ENCODE results near the gene LENG8. TPM values are rescaled to one million over a fixed set of nuclear protein-coding genes. Genes with fewer than 3 reads are reported as not detected.
"Not testable (repeated sequence)": the region's sequence is repeated elsewhere in the genome, so short reads cannot be mapped to it uniquely, and the experiment has no call there.

LENG8 gene
- total and polyA plus RNA-seq, 7 donors = 13.6 to 286 (median 81.3) TPM

- TF ChIP-seq, protein P1, sequence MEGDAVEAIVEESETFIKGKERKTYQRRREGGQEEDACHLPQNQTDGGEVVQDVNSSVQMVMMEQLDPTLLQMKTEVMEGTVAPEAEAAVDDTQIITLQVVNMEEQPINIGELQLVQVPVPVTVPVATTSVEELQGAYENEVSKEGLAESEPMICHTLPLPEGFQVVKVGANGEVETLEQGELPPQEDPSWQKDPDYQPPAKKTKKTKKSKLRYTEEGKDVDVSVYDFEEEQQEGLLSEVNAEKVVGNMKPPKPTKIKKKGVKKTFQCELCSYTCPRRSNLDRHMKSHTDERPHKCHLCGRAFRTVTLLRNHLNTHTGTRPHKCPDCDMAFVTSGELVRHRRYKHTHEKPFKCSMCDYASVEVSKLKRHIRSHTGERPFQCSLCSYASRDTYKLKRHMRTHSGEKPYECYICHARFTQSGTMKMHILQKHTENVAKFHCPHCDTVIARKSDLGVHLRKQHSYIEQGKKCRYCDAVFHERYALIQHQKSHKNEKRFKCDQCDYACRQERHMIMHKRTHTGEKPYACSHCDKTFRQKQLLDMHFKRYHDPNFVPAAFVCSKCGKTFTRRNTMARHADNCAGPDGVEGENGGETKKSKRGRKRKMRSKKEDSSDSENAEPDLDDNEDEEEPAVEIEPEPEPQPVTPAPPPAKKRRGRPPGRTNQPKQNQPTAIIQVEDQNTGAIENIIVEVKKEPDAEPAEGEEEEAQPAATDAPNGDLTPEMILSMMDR (IDR thresholded peaks at IDR 0.05) = no peak
- TF ChIP-seq POLR2AphosphoS5 (IDR thresholded peaks at IDR 0.05) (no peak), EP300 (IDR thresholded peaks at IDR 0.05) (no peak), POLR2A (IDR thresholded peaks at IDR 0.05) (no peak)
- DNase-seq = no peak
- H3K4me1 ChIP-seq = no peaks in the 10 kb centered on the region
Observed at GRCh38 chr19:54502518-54503048, 53.6 kb downstream of the LENG8 start, which contains the start of gene LAIR2. LAIR2 (plus strand) TSS chr19:54502831; CDS start chr19:54502919, 88 bp downstream.

DNA sequence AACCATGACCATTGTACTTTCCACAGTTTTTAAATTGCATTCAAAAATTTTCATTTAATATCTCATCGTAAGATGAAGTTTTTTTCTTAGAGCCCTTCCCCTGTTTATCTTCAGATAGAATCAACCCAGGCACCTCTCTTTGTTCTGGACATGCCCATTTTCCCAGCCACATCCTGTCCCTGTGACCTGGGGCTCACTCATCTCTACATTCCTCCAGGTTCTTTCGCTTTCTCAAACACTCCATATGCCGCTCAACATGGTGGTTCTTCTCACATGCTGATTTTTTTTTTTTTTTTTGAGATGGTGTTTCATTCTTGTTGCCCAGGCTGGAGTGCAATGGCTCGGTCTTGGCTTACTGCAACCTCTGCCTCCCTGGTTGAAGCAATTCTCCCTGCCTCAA is 56.5 kb downstream of the LENG8 start:
- intact Hi-C loops (cut with DNase I); H3K27ac ChIP-seq; H3K4me3 ChIP-seq; DNase-seq; H3K36me3 ChIP-seq; H3K9me3 ChIP-seq; H3K4me1 ChIP-seq: not testable (repeated sequence)
- H3K27me3 ChIP-seq = peaks cover 0 to 18% (median 0%) of the 10 kb centered on the region in 3 donors
- 82 to 83% methylated on average over 4 of the region's 4 CpGs for WGBS, 2 donors

More at GRCh38 chr19:54502518-54503048, 53.6 kb downstream of the LENG8 start, which contains the start of gene LAIR2:
- no peak within 1 kb of the TSS for H3K27ac ChIP-seq
- intact Hi-C loops (cut with DNase I) = no loop called here
- no peaks in the 10 kb centered on the region for H3K36me3 ChIP-seq
- WGBS, 2 donors = 63 to 75% methylated on average over 14 of the region's 14 CpGs
- H3K4me3 ChIP-seq = no peak within 1 kb of the TSS
- H3K9me3 ChIP-seq = no peaks in the 10 kb centered on the region
- H3K27me3 ChIP-seq = peaks cover 0 to 11% (median 0%) of the 10 kb centered on the region in 3 donors

DNA sequence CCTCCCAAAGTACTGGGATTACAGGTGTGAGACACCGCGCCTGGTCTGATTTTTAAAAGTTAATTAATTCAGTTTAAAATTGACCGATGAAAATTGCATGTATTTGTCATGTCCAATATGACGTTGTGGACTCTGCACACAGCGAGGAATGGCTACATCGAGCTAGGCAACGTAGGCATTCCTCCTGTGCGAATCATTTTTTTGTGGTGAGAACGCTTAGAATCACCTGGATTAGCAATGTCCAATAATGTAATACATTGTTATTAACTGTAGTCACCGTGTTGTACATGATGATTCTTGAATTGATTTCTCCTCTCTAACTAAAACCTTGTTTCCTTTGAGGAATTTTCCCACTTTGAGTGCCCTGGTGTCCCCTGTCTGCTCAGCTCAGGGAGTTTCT is 57.1 kb downstream of the LENG8 start:
- no peaks in the 10 kb centered on the region for H3K9me3 ChIP-seq
- DNase-seq = no peak
- H3K27ac ChIP-seq = no peak overlapping the region
- no peak overlapping the region for H3K4me3 ChIP-seq
- WGBS, 2 donors = 73 to 79% methylated on average over 10 of the region's 10 CpGs
- TF ChIP-seq EP300 (IDR thresholded peaks at IDR 0.05) (no peak), POLR2A (IDR thresholded peaks at IDR 0.05) (no peak), POLR2AphosphoS5 (IDR thresholded peaks at IDR 0.05) (no peak)
- TF ChIP-seq, protein P1 (IDR thresholded peaks at IDR 0.05) = no peak
- intact Hi-C loops (cut with DNase I) = no loop called here
- no peaks in the 10 kb centered on the region for H3K4me1 ChIP-seq
- peaks cover 0 to 18% (median 0%) of the 10 kb centered on the region in 3 donors for H3K27me3 ChIP-seq
- H3K36me3 ChIP-seq = no peaks in the 10 kb centered on the region

DNA sequence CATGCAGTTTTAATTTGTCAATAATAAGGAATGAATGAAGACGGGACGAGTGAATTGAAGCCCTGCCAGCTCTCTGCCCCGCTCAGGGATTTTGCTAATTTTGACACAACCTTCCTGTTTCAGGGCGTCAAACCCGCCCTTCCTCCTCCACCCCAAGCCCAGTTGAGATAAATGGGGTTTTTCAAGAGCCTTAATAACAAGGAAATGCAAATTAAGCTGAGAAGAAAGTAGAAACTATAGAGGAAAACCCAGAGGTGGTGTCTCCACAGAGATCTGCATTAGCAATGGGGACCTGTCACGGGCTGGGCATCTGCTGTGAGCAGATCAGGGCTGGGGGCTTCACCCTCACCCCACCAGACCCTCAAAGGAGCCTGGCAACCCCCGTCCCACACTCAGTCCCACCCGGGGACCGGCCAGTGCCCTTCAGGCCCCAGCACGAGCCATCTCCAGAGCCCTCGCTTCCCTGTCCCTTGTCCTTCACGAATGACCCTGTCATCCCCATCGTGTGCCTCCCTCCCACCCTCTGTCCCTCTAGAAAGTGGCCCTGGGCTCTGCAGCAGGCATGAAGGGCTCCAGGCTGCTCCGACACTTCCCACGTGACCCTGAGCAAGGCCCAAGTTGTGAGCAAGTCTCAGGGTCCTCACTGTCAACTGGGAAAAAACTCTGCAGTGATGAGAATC is 58.2 kb downstream of the LENG8 start:
- intact Hi-C loops (cut with DNase I); H3K27ac ChIP-seq; H3K36me3 ChIP-seq; DNase-seq; H3K4me3 ChIP-seq; H3K4me1 ChIP-seq; H3K9me3 ChIP-seq: not testable (repeated sequence)
- whole genome bisulfite sequencing, 2 donors = 69 to 74% methylated on average over 10 to 12 of the region's 15 CpGs
- peaks cover 0 to 18% (median 0%) of the 10 kb centered on the region in 3 donors for H3K27me3 ChIP-seq

DNA sequence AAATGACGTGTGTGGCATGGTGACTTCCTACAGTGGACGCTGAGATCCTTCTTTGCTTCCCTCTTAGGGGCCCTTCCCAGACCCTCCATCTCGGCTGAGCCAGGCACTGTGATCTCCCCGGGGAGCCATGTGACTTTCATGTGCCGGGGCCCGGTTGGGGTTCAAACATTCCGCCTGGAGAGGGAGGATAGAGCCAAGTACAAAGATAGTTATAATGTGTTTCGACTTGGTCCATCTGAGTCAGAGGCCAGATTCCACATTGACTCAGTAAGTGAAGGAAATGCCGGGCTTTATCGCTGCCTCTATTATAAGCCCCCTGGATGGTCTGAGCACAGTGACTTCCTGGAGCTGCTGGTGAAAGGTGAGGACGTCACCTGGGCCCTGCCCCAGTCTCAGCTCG is 58.8 kb downstream of the LENG8 start:
- no peak for TF ChIP-seq POLR2A (IDR thresholded peaks at IDR 0.05)
- TF ChIP-seq EP300 (IDR thresholded peaks at IDR 0.05) = no peak
- TF ChIP-seq, protein P1 (IDR thresholded peaks at IDR 0.05) = no peak
- no peak for TF ChIP-seq POLR2AphosphoS5 (IDR thresholded peaks at IDR 0.05)
- peaks cover 0 to 14% (median 0%) of the 10 kb centered on the region in 3 donors for H3K27me3 ChIP-seq
- WGBS, 2 donors = 59 to 72% methylated on average over 12 of the region's 12 CpGs

DNA sequence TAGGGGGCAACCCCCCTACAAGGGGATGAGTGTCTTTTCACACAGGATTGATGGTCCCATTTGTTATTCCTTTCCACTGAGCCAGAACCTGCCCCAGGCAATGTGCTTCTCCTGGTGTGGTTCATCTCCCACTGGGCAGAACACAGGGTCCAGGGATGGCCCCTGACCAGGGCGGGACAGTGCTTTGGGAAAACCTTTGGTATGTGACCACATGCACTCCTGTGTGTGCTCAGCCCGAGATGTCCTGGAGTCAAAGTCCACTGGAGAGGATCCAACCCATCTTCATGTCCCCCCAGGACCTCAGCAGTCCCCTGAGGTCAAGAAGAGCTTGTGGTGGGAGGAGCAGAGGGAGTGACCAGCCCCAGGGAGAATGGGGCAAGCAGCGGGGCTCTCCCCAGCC is 59.5 kb downstream of the LENG8 start:
- H3K9me3 ChIP-seq; intact Hi-C loops (cut with DNase I); H3K36me3 ChIP-seq; H3K27ac ChIP-seq; H3K4me1 ChIP-seq; H3K4me3 ChIP-seq; DNase-seq: not testable (repeated sequence)
- 45 to 54% methylated on average over 2 of the region's 3 CpGs for whole genome bisulfite sequencing, 2 donors
- H3K27me3 ChIP-seq = peaks cover 0 to 12% (median 0%) of the 10 kb centered on the region in 3 donors

More for the DNA sequence above, 58.8 kb downstream of the LENG8 start:
- H3K36me3 ChIP-seq = no peaks in the 10 kb centered on the region
- intact Hi-C loops (cut with DNase I) = no loop called here
- no peaks in the 10 kb centered on the region for H3K9me3 ChIP-seq
- H3K27ac ChIP-seq = no peak overlapping the region
- H3K4me1 ChIP-seq = no peaks in the 10 kb centered on the region
- DNase-seq = no peak
- H3K4me3 ChIP-seq = no peak overlapping the region

DNA sequence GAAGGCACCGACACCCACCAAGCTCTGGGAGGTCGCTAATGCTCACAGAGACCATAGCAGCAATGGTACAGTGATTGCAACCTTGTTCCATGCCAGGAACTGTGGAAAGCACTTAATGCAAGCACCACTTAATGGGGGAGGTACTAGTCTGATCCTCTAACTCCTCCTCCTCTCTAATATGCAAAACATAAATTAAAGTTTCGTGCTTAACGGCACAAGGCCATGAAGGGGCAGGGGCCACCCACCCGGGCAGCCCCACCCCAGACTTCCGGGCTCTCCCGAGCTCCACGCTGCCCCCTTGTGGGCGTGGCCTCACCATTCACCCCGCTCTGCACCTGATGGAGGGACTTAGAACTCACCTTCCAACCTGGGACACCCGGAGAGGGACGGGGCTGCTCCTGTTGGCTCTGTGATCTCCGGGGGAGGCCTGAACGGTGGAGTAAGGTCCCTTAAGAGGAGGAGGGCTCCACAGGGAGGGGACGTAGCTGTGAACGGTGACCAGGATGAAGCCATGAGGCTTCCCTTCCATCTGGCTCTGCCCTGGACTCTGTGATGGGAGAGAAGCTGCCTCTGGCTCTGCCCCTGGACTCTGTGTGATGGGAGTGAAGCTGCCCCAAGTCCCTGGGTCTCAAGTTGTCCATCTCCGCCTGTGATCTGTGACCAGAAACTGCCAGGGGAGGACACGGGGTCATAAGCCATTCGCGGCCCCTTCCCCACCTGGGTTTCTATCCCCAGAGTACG is 60.4 kb downstream of the LENG8 start:
- 53 to 64% methylated on average over 9 of the region's 21 CpGs for WGBS, 2 donors
- intact Hi-C loops (cut with DNase I); H3K9me3 ChIP-seq; H3K36me3 ChIP-seq; DNase-seq; H3K4me1 ChIP-seq; H3K27ac ChIP-seq; H3K4me3 ChIP-seq: not testable (repeated sequence)
- peaks cover 0 to 12% (median 0%) of the 10 kb centered on the region in 3 donors for H3K27me3 ChIP-seq
